MM.1S (cell line): ENCODE data around the gene OVCH1.

ENCODE experiments used
- DNase-seq: peaks from one replicate; pipeline ENCODE4 v3.0.0-alpha.2; 2015
- H2AFZ ChIP-seq: fragments of 300-600 bp; sonication (generic); 2 replicates; pipeline ENCODE4 v1.6.0; 2016; ENCODE audit warnings: antibody characterized with exemption, low read length
- H3F3A ChIP-seq: fragments of 300-600 bp; sonication (generic); 2 replicates; pipeline ENCODE4 v1.6.1; 2016; ENCODE audit warnings: mild to moderate bottlenecking, antibody characterized with exemption, low read length, moderate library complexity, mixed read lengths; ENCODE audit not compliant: insufficient read depth
- H3K27ac ChIP-seq: fragments of 300-600 bp; sonication (generic); 2 replicates; pipeline ENCODE4 v1.5.1; 2016; ENCODE audit warnings: mild to moderate bottlenecking, low read length
- H3K27me3 ChIP-seq: fragments of 300-600 bp; sonication (generic); replicated peaks from 2 replicates; pipeline ENCODE4 v1.6.0; 2016; ENCODE audit warnings: low read length; ENCODE audit not compliant: insufficient read depth
- H3K36me3 ChIP-seq: fragments of 300-600 bp; sonication (generic); replicated peaks from 2 replicates; pipeline ENCODE4 v1.6.1; 2016; ENCODE audit warnings: mild to moderate bottlenecking, low read length, mixed read lengths; ENCODE audit not compliant: insufficient read depth
- H3K4me1 ChIP-seq: fragments of 300-600 bp; sonication (generic); 2 replicates; pipeline ENCODE4 v1.6.1; 2016; ENCODE audit warnings: low read length, mixed read lengths
- H3K4me2 ChIP-seq: fragments of 300-600 bp; sonication (generic); 2 replicates; pipeline ENCODE4 v1.6.0; 2016; ENCODE audit warnings: low read depth, low read length
- H3K4me3 ChIP-seq: fragments of 300-600 bp; sonication (generic); 2 replicates; pipeline ENCODE4 v1.5.1; 2016; ENCODE audit warnings: low read length, mixed read lengths
- H3K79me2 ChIP-seq: fragments of 300-600 bp; sonication (generic); 2 replicates; pipeline ENCODE4 v1.6.1; 2016; ENCODE audit warnings: mixed run types, low read length, mixed read lengths
- H3K9ac ChIP-seq: fragments of 300-600 bp; sonication (generic); 2 replicates; pipeline ENCODE4 v1.6.1; 2016; ENCODE audit warnings: low read length, mixed read lengths
- H3K9me2 ChIP-seq: fragments of 300-600 bp; sonication (generic); replicated peaks from 2 replicates; pipeline ENCODE4 v1.6.1; 2016; ENCODE audit warnings: mild to moderate bottlenecking, low read length, mixed read lengths; ENCODE audit not compliant: insufficient read depth
- H3K9me3 ChIP-seq: fragments of 300-600 bp; sonication (generic); replicated peaks from 2 replicates; pipeline ENCODE4 v1.6.1; 2016; ENCODE audit warnings: mild to moderate bottlenecking, low read length, mixed read lengths; ENCODE audit not compliant: insufficient read depth
- H4K20me1 ChIP-seq: fragments of 300-600 bp; sonication (generic); 2 replicates; pipeline ENCODE4 v1.6.1; 2016; ENCODE audit warnings: mild to moderate bottlenecking, low read length, moderate library complexity, mixed read lengths; ENCODE audit not compliant: insufficient read depth
- EZH2 ChIP-seq: fragments of 300-600 bp; sonication (generic); optimal IDR thresholded peaks from 2 replicates; pipeline ENCODE3; 2017; ENCODE audit warnings: low read depth, mild to moderate bottlenecking, antibody characterized with exemption, low read length, mixed read lengths
- EZH2phosphoT487 ChIP-seq: fragments of 300-600 bp; sonication (generic); IDR thresholded peaks from 2 replicates; pipeline ENCODE4 v1.6.1; 2018; ENCODE audit warnings: antibody characterized with exemption, low read length
- TF ChIP-seq, protein P1 (sequence below): fragments of 300-600 bp; sonication (generic); IDR thresholded peaks from 2 replicates; pipeline ENCODE4 v1.5.1; 2016; ENCODE audit warnings: antibody characterized with exemption, low read length, mixed read lengths

OVCH1 gene

DNA sequence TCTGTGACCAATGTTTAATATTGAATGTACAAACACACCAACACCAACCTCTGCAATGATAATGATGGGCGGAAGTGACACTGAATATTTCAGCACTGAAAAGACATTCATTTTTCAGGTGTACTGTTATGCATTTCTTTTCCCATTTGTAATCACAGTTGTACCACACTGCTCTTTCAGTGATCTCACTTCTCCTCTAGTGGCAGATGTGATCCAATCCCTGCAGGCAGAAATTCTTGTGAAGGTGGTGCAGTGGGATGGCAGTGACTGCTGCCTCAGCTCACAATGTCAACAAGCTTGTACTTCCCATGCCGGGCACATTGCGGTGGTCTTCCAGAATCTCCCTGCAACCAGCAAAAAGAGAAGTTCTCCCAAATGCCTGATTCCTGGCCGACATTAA lies 93.5 kb downstream of the OVCH1 start:
- no peak overlapping the region for H3K27ac ChIP-seq
- no peaks in the 10 kb centered on the region for H3K9me2 ChIP-seq
- H3K4me1 ChIP-seq: no peaks in the 10 kb centered on the region
- no peaks in the 10 kb centered on the region for H3K79me2 ChIP-seq
- no peak overlapping the region for H3K4me2 ChIP-seq
- H3K36me3 ChIP-seq: no peaks in the 10 kb centered on the region
- no peak overlapping the region for H3K4me3 ChIP-seq
- TF ChIP-seq EZH2phosphoT487 (no peak), EZH2 (no peak)
- TF ChIP-seq, protein P1, sequence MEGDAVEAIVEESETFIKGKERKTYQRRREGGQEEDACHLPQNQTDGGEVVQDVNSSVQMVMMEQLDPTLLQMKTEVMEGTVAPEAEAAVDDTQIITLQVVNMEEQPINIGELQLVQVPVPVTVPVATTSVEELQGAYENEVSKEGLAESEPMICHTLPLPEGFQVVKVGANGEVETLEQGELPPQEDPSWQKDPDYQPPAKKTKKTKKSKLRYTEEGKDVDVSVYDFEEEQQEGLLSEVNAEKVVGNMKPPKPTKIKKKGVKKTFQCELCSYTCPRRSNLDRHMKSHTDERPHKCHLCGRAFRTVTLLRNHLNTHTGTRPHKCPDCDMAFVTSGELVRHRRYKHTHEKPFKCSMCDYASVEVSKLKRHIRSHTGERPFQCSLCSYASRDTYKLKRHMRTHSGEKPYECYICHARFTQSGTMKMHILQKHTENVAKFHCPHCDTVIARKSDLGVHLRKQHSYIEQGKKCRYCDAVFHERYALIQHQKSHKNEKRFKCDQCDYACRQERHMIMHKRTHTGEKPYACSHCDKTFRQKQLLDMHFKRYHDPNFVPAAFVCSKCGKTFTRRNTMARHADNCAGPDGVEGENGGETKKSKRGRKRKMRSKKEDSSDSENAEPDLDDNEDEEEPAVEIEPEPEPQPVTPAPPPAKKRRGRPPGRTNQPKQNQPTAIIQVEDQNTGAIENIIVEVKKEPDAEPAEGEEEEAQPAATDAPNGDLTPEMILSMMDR: no peak
- H3K9me3 ChIP-seq: no peaks in the 10 kb centered on the region
- no peak for DNase-seq
- no peaks in the 10 kb centered on the region for H3F3A ChIP-seq
- no peak overlapping the region for H2AFZ ChIP-seq
- H3K9ac ChIP-seq: no peak overlapping the region
- no peaks in the 10 kb centered on the region for H3K27me3 ChIP-seq
- no peaks in the 10 kb centered on the region for H4K20me1 ChIP-seq

DNA sequence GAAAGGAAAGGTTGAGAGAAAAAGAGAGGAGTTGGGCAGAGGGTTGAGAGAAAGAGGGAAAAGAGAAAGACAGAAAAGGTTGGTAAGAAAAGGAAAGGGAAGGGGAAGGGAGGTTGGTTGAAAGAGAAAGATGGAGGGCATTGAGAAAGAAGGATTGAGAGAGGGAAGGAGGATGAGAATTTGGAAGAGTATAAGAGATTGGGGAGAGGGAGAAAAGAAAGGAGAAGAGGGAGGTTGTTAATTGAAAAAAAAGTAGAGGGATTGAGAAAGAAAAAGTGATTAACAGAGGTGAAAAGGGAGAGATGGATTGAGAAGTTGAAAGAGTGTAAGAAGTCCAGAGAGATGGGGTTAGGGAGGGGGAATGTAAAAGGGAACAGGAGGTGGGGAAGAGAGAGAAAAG lies 95.0 kb downstream of the OVCH1 start:
- Histone ChIP-seq H3K4me2 (no peak overlapping the region), H3F3A (no peaks in the 10 kb centered on the region), H3K4me1 (no peaks in the 10 kb centered on the region), H3K27me3 (no peaks in the 10 kb centered on the region), H3K4me3 (no peak overlapping the region), H3K9ac (no peak overlapping the region), H3K9me3 (no peaks in the 10 kb centered on the region), H2AFZ (no peak overlapping the region), H4K20me1 (no peaks in the 10 kb centered on the region), H3K36me3 (no peaks in the 10 kb centered on the region), H3K79me2 (no peaks in the 10 kb centered on the region), H3K9me2 (no peaks in the 10 kb centered on the region), H3K27ac (no peak overlapping the region)
- no peak for DNase-seq
- TF ChIP-seq EZH2phosphoT487: no peak
- TF ChIP-seq, protein P1: no peak
- TF ChIP-seq EZH2: no peak

DNA sequence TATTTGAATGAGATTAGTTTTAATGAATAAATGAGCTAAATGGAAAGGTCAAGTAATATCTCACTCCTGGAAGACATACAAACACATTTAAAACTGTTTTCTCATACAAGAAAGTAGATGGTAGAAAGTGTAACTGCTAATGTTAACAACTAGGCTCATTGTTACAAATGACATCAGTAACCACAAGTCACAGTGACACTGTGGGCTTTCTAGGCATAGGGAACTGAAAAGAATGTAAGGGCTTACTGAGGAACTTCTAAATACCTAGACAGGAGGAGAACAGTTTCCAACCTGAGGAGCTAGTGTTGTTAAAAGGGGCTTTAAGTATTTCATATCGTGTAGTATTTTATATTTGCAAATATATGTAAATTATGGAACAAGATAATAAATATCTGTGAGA lies 99.0 kb downstream of the OVCH1 start:
- H3K4me2 ChIP-seq: no peak overlapping the region

More for the DNA sequence above, 99.0 kb downstream of the OVCH1 start:
- Histone ChIP-seq H3K79me2 (no peaks in the 10 kb centered on the region), H3K36me3 (no peaks in the 10 kb centered on the region), H3K9me3 (no peaks in the 10 kb centered on the region), H3F3A (no peaks in the 10 kb centered on the region), H3K9me2 (no peaks in the 10 kb centered on the region), H2AFZ (no peak overlapping the region), H4K20me1 (no peaks in the 10 kb centered on the region), H3K9ac (no peak overlapping the region), H3K4me1 (no peaks in the 10 kb centered on the region), H3K4me3 (no peak overlapping the region), H3K27ac (no peak overlapping the region), H3K27me3 (no peaks in the 10 kb centered on the region)
- no peak for DNase-seq
- TF ChIP-seq EZH2: no peak
- TF ChIP-seq, protein P1: no peak
- no peak for TF ChIP-seq EZH2phosphoT487
